HepG2 (cell line): ENCODE results near the gene CYP11A1. TPM values are rescaled to one million over a fixed set of nuclear protein-coding genes. Genes with fewer than 3 reads are reported as not detected.
A peak's percentile ranks its signal among the peaks of the same experiment; 100 is the strongest.

Experiments
- EHMT2 ChIP-seq: fragments of 200-600 bp; sonication (generic); IDR thresholded peaks from 2 replicates; pipeline ENCODE4 v1.7.0; 2017; ENCODE audit warnings: antibody characterized with exemption, low read depth, low read length, borderline replicate concordance
- IRF9 ChIP-seq: sonication (generic); formaldehyde crosslinking; IDR thresholded peaks from 2 replicates; pipeline ENCODE4 v1.8.0; 2022; ENCODE audit warnings: missing genetic modification reagents, mild to moderate bottlenecking, borderline replicate concordance
- KMT2A ChIP-seq: sonication (generic); formaldehyde crosslinking; IDR thresholded peaks from 2 replicates; pipeline ENCODE4 v1.4.0; 2020; ENCODE audit warnings: missing genetic modification reagents
- NR1H2 ChIP-seq: sonication (generic); formaldehyde crosslinking; IDR thresholded peaks from 2 replicates; pipeline ENCODE4 v1.8.1; 2022; ENCODE audit warnings: low read depth, missing genetic modification reagents, borderline replicate concordance
- PRPF4 ChIP-seq: fragments of 200-400 bp; formaldehyde crosslinking; IDR thresholded peaks from 2 replicates; pipeline ENCODE4 v1.6.1; 2016; ENCODE audit warnings: low read length, low read depth; ENCODE audit not compliant: poor library complexity, severe bottlenecking
- REL ChIP-seq: sonication (generic); formaldehyde crosslinking; conservative IDR thresholded peaks from 2 replicates; pipeline ENCODE4 v1.8.0; 2022; ENCODE audit warnings: mild to moderate bottlenecking, missing genetic modification reagents, moderate library complexity
- RFX1 ChIP-seq: fragments of 450-650 bp; IDR thresholded peaks from 2 replicates; pipeline ENCODE4 v1.6.1; 2017
- ZKSCAN8 ChIP-seq: IDR thresholded peaks from 2 replicates; pipeline ENCODE4 v1.6.1; 2016; ENCODE audit warnings: borderline replicate concordance, missing genetic modification reagents, missing compliant biosample characterization
- ZNF124 ChIP-seq: sonication (generic); formaldehyde crosslinking; IDR thresholded peaks from 2 replicates; pipeline ENCODE4 v1.4.0; 2020; ENCODE audit warnings: missing genetic modification reagents
- ZNF770 ChIP-seq: sonication (generic); formaldehyde crosslinking; IDR thresholded peaks from 2 replicates; pipeline ENCODE4 v1.5.0; 2020; ENCODE audit warnings: mild to moderate bottlenecking, missing genetic modification reagents
- polyA plus RNA-seq, 8 experiments: library from polyadenylated mRNA; depleted of rRNA in 3 of 8; stranded (reverse) in 7 of 8; unstranded in 1 of 8; fragments of >200 nt; fragmentation: Illumina TruSeq in 4 of 8; extraction: Trizol in 4 of 8; gene quantifications; 2 replicates each; pipeline versions ENCODE4 v1.2.1 to v1.2.3, GENCODE V29; 2011 to 2016; ENCODE audit warnings: low read depth in 4 of 8, missing spikeins in 1 of 8, mixed read lengths in 1 of 8; ENCODE audit not compliant: insufficient read depth in 1 of 8
- total RNA-seq, 5 experiments: library from RNA; depleted of rRNA; stranded (reverse); fragments of >200 nt; fragmentation: Illumina TruSeq; extraction: Trizol; gene quantifications; 2 replicates each; pipeline ENCODE4 v1.2.3, GENCODE V29; 2016; ENCODE audit warnings: low read depth in 1 of 5
- TF ChIP-seq, protein P1 (sequence below): sonication (generic); formaldehyde crosslinking; IDR thresholded peaks from 2 replicates; pipeline ENCODE4 v1.5.0; 2020; ENCODE audit warnings: missing genetic modification reagents
- TF ChIP-seq, protein P2 (sequence below): sonication (generic); formaldehyde crosslinking; IDR thresholded peaks from 2 replicates; pipeline ENCODE4 v1.8.0; 2022; ENCODE audit warnings: low read depth, missing genetic modification reagents
- TF ChIP-seq, protein P3 (sequence below): sonication (generic); formaldehyde crosslinking; IDR thresholded peaks from 2 replicates; pipeline ENCODE4 v1.8.1; 2022; ENCODE audit warnings: low read depth, mild to moderate bottlenecking, missing genetic modification reagents
- TF ChIP-seq, protein P4 (sequence below): sonication (generic); formaldehyde crosslinking; IDR thresholded peaks from 2 replicates; pipeline ENCODE4 v1.5.1; 2020; ENCODE audit warnings: missing genetic modification reagents, mild to moderate bottlenecking, borderline replicate concordance
- TF ChIP-seq, protein P5 (sequence below): sonication (generic); formaldehyde crosslinking; IDR thresholded peaks from 2 replicates; pipeline ENCODE4 v1.4.0; 2020; ENCODE audit warnings: missing genetic modification reagents; ENCODE audit errors: not compliant biosample characterization

CYP11A1 gene
- total and polyA plus RNA-seq, 2 of the 13 experiments (the other 11 are each of a cell fraction or from before 2014, with no cell fraction given) = 0.66 to 0.92 TPM

- TF ChIP-seq PRPF4 (no peak), REL (CRISPR knock-in tag) (no peak), IRF9 (peak; percentile 59), EHMT2 (peak; percentile 96), KMT2A (CRISPR knock-in tag) (no peak), NR1H2 (CRISPR knock-in tag) (0 out of 2 replicates have a peak, but pooled peaks have one; percentile 34), ZKSCAN8 (CRISPR knock-in tag) (no peak), ZNF770 (CRISPR knock-in tag) (no peak), ZNF124 (CRISPR knock-in tag) (peak; percentile 92), RFX1 (no peak)
- TF ChIP-seq, protein P1, sequence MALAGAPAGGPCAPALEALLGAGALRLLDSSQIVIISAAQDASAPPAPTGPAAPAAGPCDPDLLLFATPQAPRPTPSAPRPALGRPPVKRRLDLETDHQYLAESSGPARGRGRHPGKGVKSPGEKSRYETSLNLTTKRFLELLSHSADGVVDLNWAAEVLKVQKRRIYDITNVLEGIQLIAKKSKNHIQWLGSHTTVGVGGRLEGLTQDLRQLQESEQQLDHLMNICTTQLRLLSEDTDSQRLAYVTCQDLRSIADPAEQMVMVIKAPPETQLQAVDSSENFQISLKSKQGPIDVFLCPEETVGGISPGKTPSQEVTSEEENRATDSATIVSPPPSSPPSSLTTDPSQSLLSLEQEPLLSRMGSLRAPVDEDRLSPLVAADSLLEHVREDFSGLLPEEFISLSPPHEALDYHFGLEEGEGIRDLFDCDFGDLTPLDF = peak; percentile 71
- TF ChIP-seq, protein P2, sequence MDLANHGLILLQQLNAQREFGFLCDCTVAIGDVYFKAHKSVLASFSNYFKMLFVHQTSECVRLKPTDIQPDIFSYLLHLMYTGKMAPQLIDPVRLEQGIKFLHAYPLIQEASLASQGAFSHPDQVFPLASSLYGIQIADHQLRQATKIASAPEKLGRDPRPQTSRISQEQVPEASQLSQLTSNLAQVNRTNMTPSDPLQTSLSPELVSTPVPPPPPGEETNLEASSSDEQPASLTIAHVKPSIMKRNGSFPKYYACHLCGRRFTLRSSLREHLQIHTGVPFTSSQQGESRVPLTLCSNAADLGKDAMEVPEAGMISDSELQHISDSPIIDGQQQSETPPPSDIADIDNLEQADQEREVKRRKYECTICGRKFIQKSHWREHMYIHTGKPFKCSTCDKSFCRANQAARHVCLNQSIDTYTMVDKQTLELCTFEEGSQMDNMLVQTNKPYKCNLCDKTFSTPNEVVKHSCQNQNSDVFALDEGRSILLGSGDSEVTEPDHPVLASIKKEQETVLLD (CRISPR knock-in tag) = 0 out of 2 replicates have a peak, but pooled peaks have one; percentile 37
- TF ChIP-seq, protein P3, sequence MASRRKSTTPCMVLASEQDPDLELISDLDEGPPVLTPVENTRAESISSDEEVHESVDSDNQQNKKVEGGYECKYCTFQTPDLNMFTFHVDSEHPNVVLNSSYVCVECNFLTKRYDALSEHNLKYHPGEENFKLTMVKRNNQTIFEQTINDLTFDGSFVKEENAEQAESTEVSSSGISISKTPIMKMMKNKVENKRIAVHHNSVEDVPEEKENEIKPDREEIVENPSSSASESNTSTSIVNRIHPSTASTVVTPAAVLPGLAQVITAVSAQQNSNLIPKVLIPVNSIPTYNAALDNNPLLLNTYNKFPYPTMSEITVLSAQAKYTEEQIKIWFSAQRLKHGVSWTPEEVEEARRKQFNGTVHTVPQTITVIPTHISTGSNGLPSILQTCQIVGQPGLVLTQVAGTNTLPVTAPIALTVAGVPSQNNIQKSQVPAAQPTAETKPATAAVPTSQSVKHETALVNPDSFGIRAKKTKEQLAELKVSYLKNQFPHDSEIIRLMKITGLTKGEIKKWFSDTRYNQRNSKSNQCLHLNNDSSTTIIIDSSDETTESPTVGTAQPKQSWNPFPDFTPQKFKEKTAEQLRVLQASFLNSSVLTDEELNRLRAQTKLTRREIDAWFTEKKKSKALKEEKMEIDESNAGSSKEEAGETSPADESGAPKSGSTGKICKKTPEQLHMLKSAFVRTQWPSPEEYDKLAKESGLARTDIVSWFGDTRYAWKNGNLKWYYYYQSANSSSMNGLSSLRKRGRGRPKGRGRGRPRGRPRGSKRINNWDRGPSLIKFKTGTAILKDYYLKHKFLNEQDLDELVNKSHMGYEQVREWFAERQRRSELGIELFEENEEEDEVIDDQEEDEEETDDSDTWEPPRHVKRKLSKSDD (CRISPR knock-in tag) = no peak
- TF ChIP-seq, protein P4, sequence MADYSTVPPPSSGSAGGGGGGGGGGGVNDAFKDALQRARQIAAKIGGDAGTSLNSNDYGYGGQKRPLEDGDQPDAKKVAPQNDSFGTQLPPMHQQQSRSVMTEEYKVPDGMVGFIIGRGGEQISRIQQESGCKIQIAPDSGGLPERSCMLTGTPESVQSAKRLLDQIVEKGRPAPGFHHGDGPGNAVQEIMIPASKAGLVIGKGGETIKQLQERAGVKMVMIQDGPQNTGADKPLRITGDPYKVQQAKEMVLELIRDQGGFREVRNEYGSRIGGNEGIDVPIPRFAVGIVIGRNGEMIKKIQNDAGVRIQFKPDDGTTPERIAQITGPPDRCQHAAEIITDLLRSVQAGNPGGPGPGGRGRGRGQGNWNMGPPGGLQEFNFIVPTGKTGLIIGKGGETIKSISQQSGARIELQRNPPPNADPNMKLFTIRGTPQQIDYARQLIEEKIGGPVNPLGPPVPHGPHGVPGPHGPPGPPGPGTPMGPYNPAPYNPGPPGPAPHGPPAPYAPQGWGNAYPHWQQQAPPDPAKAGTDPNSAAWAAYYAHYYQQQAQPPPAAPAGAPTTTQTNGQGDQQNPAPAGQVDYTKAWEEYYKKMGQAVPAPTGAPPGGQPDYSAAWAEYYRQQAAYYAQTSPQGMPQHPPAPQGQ (CRISPR knock-in tag) = no peak
- TF ChIP-seq, protein P5, sequence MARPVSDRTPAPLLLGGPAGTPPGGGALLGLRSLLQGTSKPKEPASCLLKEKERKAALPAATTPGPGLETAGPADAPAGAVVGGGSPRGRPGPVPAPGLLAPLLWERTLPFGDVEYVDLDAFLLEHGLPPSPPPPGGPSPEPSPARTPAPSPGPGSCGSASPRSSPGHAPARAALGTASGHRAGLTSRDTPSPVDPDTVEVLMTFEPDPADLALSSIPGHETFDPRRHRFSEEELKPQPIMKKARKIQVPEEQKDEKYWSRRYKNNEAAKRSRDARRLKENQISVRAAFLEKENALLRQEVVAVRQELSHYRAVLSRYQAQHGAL (CRISPR knock-in tag) = peak; percentile 39
Measured at GRCh38 chr15:74291101-74292071, 76.1 kb downstream of the CYP11A1 start (continued).
